Measurements from ENCODE around the gene ST3GAL3.

GRCh38 chr1:43932786-43933385 lies 225.6 kb downstream of the ST3GAL3 start:
- TF ChIP-seq, protein P1, sequence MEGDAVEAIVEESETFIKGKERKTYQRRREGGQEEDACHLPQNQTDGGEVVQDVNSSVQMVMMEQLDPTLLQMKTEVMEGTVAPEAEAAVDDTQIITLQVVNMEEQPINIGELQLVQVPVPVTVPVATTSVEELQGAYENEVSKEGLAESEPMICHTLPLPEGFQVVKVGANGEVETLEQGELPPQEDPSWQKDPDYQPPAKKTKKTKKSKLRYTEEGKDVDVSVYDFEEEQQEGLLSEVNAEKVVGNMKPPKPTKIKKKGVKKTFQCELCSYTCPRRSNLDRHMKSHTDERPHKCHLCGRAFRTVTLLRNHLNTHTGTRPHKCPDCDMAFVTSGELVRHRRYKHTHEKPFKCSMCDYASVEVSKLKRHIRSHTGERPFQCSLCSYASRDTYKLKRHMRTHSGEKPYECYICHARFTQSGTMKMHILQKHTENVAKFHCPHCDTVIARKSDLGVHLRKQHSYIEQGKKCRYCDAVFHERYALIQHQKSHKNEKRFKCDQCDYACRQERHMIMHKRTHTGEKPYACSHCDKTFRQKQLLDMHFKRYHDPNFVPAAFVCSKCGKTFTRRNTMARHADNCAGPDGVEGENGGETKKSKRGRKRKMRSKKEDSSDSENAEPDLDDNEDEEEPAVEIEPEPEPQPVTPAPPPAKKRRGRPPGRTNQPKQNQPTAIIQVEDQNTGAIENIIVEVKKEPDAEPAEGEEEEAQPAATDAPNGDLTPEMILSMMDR (conservative IDR thresholded peaks at IDR 0.05 in 1 of 2, IDR thresholded peaks at IDR 0.05 in 1 of 2; ENCODE audit: low read depth in 1 of 2, low read length in 2 of 2) = no peak
- TF ChIP-seq EZH2 (IDR thresholded peaks at IDR 0.05; ENCODE audit: low read length, missing control alignments) = no peak
